HG02840 (cell line): ENCODE data around the gene OR4N5.
"Not testable (repeated sequence)": the region's sequence is repeated elsewhere in the genome, so short reads cannot be mapped to it uniquely, and the experiment has no call there.

Experiments used
- ATAC-seq: cut with Tn5 transposase; IDR thresholded peaks from one replicate; pipeline ENCODE4 v1.9.1; 2021; ENCODE audit warnings: mild to moderate bottlenecking, moderate library complexity, moderate number of reproducible peaks; ENCODE audit not compliant: unreplicated experiment, low FRiP score

Gene OR4N5, protein sequence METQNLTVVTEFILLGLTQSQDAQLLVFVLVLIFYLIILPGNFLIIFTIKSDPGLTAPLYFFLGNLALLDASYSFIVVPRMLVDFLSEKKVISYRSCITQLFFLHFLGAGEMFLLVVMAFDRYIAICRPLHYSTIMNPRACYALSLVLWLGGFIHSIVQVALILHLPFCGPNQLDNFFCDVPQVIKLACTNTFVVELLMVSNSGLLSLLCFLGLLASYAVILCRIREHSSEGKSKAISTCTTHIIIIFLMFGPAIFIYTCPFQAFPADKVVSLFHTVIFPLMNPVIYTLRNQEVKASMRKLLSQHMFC

DNA sequence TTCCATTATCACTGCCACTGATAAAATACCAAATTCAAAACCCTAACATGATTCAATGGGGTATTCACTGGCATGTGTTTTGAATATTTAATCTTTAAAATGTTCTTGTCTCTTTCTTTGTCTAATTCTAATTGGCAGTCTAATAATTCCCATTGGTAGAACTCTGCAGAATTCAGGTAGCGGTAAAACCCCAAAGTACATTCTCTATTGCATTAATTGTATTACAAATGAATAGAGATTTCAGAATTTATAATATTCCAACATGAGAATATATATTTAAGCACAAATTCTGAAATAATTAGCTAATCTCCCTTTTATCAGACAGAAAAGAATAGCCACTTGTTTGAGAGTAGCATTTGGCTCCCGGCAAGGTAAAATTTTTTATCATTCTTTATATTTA, at the start of gene OR4N5:
OR4N5 (plus strand) TSS at position 301 of the 400 bp plus-strand sequence. CDS start 4,916 bp downstream, outside the sequence.
- ATAC-seq: no peak

DNA sequence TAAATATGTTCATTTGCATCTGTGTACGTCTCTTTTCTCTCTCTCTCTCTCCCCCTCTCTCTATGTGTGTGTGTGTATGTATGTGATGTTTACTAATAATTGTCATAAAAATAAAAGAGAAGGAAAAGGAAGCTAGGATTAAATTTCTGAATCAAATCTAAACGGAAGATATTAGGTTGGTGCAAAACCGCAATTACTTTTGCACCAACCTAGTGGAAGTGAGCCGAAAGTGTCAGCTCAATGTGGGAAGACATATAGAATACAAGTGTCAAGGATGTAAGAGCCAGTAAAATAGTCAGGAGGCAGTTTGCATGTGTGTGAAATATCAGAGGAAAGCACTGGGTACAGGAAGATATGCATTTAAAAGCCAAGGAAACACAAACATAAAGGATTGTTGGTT, 46.6 kb upstream of the OR4N5 start:
- ATAC-seq: no peak

DNA sequence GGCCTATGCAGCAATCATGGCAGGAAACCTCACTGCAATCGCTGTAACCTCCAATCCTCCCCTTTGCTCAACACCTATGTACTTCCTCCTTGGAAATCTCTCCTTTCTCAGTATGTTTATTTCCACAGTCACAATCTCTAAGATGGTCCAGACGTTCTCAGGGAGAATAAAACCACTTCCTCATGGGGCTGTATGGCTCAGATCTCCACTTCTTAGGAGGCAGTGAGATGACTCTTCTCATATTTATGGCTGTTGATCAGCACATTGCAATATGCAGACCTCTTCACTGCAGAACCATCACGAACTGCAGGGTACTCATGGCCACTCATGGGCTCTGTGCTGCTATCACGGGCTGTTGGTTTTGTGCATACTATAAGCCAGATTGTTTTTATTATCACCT, 45.2 kb upstream of the OR4N5 start:
- no peak for ATAC-seq

DNA sequence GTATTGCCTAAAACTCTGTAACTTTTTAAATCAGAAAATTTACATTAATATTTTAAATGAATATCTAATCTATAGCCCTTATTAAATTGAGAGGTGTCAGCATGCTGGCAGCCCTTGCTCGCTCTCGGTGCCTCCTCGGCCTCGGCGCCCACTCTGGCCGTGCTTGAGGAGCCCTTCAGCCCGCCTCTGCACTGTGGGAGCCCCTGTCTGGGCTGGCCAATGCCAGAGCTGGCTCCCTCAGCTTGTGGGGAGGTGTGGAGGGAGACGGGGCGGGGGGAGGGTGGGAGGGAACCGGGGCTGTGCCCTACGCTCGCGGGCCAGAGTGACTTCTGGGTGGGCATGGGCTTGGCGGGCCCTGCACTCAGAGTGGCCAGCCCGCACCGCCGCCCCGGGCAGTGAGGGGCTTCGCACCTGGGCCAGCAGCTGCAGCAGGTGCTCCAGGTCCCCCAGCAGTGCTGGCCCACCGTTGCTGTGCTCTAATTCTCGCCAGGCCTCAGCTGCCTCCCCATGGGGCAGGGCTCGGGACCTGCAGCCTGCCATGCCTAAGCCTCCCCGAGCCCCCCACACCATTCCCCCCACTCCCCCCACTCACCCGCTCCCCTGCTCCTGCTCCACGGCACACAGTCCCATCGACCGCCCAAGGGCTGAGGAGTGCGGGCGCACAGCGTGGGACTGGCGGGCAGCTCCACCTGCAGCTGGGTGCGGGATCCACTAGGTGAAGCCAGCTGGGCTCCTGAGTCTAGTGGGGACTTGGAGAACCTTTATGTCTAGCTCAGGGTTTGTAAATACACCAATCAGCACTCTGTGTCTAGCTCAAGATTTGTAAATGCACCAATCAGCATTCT, 39.5 kb upstream of the OR4N5 start:
- not testable (repeated sequence) for ATAC-seq

DNA sequence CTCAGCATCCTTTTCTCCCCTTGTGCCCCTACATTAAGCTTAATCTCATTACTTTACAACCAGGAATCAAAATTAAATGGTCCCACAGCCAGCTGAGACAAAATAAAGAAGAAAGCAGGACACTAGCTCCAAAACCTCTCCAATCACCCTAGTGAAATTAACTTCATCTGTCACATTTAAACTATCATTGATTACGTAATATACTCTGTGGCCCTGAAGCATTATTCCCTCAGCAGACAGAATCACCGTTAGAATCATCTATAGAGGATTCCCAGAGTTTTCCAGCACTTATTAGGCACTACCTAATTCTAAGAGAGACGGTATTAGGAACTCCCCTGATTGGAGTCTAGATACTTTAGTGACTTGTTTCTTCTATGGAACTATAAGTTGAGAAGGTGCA, 28.2 kb upstream of the OR4N5 start, which contains the start of gene OR4K17:
OR4K17 (plus strand) TSS at position 302 of the 400 bp plus-strand sequence. CDS start 6,761 bp downstream, outside the sequence.
- no peak for ATAC-seq

DNA sequence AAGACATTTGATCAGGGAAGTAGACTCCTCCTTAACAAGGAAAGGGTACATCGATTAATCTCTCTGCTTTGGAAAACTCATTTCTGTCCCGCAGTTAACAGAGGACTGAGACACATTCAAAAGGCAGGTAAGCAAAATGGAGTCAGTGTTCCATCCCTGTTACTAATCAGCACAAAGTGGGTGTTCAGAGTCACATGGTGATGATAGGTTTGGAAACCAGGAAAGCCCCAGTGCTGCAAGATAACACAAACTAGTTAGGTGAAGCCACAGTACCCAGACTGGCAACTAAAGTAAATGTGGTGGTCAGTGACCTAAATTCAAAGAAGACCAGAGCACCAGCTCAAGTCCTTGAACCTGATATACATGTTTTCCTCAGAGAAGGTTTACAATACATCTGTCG, 26.3 kb upstream of the OR4N5 start:
- no peak for ATAC-seq

DNA sequence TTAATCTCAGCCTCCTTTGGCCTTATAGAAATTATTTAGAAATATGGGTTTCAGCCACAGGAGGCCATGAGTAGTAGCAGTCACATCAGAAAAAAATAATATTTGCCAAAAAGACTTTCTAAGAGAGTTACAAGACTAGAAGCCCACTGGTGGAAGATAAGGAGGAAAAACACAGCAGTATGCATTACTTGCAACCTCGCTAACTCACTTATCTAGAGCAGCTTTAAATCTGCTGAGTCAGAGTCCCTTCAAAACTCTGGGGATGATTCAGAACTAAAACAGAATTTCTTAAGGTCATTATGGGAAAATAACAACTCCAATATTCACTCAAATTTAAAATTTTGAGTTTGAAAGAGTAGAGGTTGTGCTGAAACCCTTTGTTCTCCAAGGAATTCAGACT, 21.9 kb upstream of the OR4N5 start:
- ATAC-seq: no peak

DNA sequence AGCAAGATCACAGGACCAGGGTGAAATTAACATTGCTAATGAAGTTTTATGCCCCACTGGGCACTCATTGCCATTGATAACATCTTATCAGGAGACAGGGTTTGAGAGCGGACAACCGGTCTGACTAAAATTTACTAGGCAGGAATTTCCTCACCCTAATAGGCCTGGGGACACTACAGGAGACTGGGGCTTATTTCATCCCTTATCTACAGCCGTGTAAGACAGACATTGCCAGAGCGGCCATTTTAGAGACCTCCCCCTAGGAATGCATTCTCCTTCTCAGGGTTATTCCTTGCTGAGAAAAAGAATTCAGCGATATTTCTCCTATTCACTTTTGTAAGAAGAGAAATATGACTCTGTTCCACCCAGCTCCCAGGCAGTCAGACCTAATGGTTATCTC, 19.8 kb upstream of the OR4N5 start:
- ATAC-seq: no peak

DNA sequence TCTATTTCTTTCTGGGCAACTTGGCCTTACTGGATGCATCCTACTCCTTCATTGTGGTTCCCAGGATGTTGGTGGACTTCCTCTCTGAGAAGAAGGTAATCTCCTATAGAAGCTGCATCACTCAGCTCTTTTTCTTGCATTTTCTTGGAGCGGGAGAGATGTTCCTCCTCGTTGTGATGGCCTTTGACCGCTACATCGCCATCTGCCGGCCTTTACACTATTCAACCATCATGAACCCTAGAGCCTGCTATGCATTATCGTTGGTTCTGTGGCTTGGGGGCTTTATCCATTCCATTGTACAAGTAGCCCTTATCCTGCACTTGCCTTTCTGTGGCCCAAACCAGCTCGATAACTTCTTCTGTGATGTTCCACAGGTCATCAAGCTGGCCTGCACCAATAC, 5.3 kb downstream of the OR4N5 start:
- no peak for ATAC-seq

DNA sequence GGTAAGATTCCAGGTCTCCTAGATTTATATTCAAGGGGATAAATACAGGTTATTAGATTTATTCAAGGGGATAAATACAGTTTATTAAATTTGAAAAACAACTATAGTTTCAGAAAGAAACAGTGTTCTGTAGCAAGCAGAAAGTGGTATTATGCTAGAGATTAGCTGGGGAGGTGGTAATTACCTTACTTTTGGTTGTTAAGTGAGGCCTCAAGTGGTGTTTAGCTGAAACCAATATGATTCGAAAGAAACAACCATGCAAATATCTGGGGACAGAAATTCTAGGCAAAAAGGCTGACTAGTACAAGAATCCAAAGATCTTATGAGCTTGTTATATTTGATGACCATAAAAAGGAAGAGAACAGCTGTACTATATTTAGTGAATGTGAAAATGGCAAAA, 6.2 kb downstream of the OR4N5 start:
- no peak for ATAC-seq

DNA sequence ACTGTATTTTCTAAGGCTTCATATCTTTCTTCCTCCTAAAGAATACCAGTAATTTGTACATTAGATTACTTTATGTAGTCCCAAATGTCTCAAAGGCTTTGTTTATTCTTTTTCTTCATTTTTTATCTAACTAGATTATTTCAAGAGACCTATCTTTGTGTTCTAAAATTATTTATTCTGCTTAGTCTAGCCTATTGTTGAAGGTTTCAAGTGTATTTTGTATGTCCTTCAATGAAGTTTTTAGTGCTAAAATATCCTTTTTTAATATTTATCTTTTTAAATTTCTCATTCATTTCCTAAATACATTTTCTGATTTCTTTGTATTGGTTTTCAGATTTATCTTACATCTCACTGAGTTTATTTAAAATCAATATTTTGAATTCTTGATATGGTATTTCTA, 25.8 kb downstream of the OR4N5 start:
- no peak for ATAC-seq

DNA sequence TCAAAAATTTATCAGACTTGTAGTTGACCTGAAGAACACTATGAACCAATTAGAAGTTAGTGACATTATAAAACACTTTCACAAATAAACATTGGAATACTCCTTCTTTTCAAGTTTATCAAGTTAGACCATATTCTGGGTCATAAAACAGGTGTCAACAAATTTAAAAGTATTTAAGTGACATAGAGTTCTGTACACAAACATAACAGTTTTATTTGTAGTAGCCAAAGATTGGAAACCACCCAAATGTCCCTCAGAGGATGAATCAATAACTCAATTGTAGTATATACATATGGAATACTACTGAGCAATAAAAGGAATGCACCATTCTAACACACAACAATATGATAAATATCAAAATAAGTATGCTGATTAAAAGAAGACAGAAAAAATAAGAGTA, 28.5 kb downstream of the OR4N5 start:
- no peak for ATAC-seq

DNA sequence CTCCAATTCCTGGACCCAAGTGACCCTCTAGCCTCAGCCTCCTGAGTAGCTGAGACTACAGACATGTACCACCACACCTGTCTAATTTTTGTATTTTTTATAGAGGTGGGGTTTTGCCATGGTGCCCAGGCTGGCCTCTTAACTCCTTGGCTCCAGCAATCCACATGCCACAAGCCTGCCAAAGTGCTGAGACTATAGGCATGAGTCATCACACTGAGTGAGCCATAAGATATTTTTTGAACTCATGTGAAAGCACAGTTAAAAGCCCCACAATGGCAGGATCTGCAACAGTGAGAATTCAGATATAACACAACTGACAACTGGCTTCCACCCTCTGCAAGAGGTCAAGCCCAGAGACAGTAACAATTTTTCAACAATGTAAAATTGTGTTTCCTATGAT, 31.2 kb downstream of the OR4N5 start:
- not testable (repeated sequence) for ATAC-seq

DNA sequence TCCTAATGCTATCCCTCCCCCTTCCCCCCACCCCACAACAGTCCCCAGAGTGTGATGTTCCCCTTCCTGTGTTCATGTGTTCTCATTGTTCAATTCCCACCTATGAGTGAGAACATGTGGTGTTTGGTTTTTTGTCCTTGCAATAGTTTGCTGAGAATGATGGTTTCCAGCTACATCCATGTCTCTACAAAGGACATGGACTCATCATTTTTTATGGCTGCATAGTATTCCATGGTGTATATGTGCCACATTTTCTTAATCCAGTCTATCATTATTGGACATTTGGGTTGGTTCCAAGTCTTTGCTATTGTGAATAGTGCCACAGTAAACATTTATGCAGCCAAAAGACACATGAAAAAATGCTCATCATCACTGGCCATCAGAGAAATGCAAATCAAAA, 35.6 kb downstream of the OR4N5 start:
- ATAC-seq: not testable (repeated sequence)

DNA sequence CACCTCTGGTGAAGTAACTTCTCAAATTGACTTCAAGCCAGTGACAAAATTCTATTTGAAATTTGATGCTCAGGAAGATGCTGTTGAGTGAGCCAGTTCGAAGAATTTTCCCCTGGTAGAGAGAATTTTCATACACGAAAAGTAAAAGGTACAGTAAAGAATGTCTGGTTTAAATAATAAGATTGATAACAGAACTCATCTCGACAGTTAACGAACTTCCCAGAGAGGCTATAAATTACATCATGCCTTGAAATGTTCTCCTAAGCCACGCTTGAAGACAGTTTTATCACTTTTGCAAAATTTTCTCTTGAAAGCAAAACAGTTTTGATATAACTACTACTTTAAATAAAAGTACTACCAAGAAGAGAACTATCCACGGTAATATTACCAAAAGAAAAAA, 37.7 kb downstream of the OR4N5 start:
- ATAC-seq: no peak

DNA sequence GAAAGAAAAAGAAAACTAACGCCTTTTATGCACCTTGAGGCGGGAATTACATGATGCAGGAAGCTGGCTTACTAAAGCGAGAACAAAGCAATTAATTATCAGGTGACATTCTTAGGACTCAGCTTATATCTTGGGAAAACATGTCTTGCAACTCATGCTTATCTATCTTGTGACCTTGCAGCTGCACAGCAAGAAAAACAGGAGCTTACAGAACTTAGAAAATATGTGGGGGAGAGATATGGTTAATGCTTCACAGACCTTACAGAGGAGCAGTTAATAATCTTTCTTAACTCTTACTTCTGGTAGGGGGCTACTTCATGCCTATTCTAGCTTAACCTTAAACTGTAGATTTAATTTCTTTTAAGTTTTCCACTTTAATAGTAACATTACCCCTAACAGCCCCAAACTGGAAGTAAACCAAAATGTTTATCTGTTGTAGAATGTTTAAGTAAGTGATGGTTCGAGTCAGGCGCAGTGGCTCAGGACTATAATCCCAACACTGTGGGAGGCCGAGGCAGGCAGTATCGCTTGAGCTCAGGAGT, 38.9 kb downstream of the OR4N5 start:
- no peak for ATAC-seq

DNA sequence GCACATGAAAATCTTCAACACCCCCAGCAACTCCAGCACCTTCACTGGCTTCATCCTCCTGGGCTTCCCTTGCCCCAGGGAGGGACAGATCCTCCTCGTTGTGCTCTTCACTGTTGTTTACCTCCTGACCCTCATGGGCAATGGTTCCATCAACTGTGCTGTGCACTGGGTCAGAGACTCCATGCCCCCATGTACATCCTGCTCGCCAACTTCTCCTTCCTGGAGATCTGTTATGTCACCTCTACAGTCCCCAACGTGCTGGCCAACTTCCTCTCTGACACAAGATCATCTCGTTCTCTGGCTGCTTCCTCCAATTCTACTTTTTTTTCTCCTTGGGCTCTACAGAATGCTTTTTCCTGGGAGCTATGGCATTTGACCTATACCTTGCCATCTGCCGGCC, 40.6 kb downstream of the OR4N5 start:
- no peak for ATAC-seq

DNA sequence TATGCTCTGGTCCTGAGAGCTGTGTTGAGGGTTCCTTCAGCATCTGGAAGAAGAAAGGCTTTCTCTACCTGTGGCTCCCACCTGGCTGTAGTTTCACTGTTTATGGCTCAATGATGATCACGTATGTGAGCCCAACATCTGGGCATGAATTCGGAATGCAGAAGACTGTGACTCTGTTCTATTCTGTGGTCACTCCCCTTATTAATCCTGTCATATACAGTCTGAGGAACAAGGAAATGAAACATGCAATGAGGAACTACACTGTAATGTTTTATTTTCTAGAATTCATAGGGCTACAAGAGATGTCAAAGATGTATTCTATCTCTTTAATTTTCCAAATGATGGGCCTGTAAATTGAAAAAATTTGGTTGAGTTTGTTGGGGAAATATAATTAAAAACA, 41.3 kb downstream of the OR4N5 start:
- no peak for ATAC-seq

DNA sequence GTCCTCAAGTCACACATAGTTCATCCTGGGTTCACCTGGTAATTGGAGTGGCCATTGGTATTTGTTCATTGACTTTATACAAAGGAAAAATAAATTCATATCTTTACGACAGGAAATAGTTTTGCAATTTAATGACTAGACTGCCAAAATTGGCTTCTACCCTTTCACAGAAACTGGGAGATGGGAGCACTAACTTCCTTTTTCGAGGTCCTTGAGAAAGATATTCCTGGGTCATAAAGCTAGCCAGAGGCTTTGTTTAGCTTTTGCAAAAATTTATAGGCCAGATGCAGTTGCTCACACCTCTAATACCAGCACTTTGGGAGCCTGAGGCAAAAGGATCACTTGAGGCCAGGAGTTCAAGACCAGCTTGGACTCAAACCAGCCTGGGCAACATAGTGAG, 41.9 kb downstream of the OR4N5 start:
- no peak for ATAC-seq

DNA sequence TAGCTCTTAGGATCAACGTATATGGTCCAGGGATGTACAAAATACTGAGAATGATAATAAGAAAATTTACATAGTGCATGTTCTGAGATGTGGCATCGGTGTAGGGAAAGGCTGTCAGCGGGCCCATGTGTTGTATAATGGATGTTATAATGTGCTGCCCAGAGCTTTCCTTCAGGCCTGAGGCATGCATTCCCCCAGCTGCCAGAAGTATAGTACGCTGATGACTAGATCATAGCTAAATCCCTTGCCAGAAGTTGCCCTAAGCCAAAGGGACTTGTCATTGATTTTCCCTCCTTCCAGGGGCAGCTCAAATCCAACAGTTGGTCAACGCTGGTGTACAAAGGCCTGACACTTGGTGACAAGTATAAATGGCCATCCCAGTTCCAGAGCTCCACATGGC, 45.6 kb downstream of the OR4N5 start:
- no peak for ATAC-seq

DNA sequence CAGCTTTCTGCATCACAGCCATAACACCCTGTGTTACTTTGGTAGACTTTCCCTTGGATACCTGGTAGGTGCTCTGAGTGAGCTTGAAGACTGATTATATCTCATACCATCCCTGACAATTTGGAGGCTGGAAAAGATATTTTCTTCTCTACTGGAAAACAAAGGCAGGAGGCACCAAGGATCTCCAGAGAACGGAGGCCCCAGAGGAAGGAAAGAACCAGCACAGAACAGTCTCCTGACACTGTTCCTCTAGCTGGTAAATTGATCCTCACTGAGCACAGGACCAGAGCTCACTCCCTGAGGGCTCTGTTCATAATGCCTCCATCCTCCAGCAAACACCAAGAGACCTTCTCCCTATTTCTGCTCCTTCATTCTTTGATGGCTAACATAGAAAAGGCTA, 52.0 kb downstream of the OR4N5 start, which contains the start of gene OR11G2:
OR11G2 (plus strand) TSS at position 301 of the 400 bp plus-strand sequence. CDS start 6,542 bp downstream, outside the sequence.
- no peak for ATAC-seq
